ENCODE measurements around the gene AGBL1. TPM values are rescaled to one million over a fixed set of nuclear protein-coding genes. Genes with fewer than 3 reads are reported as not detected.

AGBL1 gene
- total RNA-seq, 2 donors from 2014 or later, result not detected

GRCh38 chr15:86764021-86764420 lies 684.4 kb downstream of the AGBL1 start:
- no peak overlapping the region for H3K27ac ChIP-seq
- no peak for TF ChIP-seq CTCF (IDR thresholded peaks at IDR 0.05)
- ATAC-seq (ENCODE audit: insufficient number of reproducible peaks, low FRiP score, low read depth), result no peak

GRCh38 chr15:86765281-86765680 lies 685.6 kb downstream of the AGBL1 start:
- no peaks in the 10 kb centered on the region for H3K36me3 ChIP-seq
- no peak for TF ChIP-seq CTCF (IDR thresholded peaks at IDR 0.05)
- no peaks in the 10 kb centered on the region for H3K27me3 ChIP-seq (replicated peaks; ENCODE audit: insufficient read depth)
- no peak overlapping the region for H3K4me3 ChIP-seq
- no peaks in the 10 kb centered on the region for H3K9me3 ChIP-seq
- ATAC-seq (ENCODE audit: insufficient number of reproducible peaks, low FRiP score, low read depth) (no peak), DNase-seq (ENCODE audit: low spot score) (no peak)
- H3K4me1 ChIP-seq (ENCODE audit: control insufficient read depth in 1 of 2, low read depth in 2 of 2), result no peaks in the 10 kb centered on the region
- no peak overlapping the region for H3K27ac ChIP-seq

More at GRCh38 chr15:86764021-86764420, 684.4 kb downstream of the AGBL1 start:
- Histone ChIP-seq H3K27me3 (replicated peaks; ENCODE audit: insufficient read depth) (no peaks in the 10 kb centered on the region), H3K4me1 (ENCODE audit: control insufficient read depth in 1 of 2, low read depth in 2 of 2) (no peaks in the 10 kb centered on the region), H3K4me3 (no peak overlapping the region), H3K36me3 (no peaks in the 10 kb centered on the region), H3K9me3 (no peaks in the 10 kb centered on the region)
- DNase-seq (ENCODE audit: low spot score), result no peak

GRCh38 chr15:86772369-86773059 lies 692.8 kb downstream of the AGBL1 start:
- H3K36me3 ChIP-seq, result no peaks in the 10 kb centered on the region
- DNase-seq (ENCODE audit: low spot score) (no peak), ATAC-seq (ENCODE audit: insufficient number of reproducible peaks, low FRiP score, low read depth) (no peak)
- no peaks in the 10 kb centered on the region for H3K9me3 ChIP-seq
- no peaks in the 10 kb centered on the region for H3K4me1 ChIP-seq (ENCODE audit: control insufficient read depth in 1 of 2, low read depth in 2 of 2)
- TF ChIP-seq CTCF (IDR thresholded peaks at IDR 0.05), result no peak
- H3K27ac ChIP-seq, result no peak overlapping the region
- H3K4me3 ChIP-seq, result no peak overlapping the region
- no peaks in the 10 kb centered on the region for H3K27me3 ChIP-seq (replicated peaks; ENCODE audit: insufficient read depth)

GRCh38 chr15:86773736-86774135 lies 694.1 kb downstream of the AGBL1 start:
- TF ChIP-seq CTCF (IDR thresholded peaks at IDR 0.05), result no peak
- Histone ChIP-seq H3K27ac (no peak overlapping the region), H3K4me3 (no peak overlapping the region), H3K27me3 (replicated peaks; ENCODE audit: insufficient read depth) (no peaks in the 10 kb centered on the region), H3K9me3 (no peaks in the 10 kb centered on the region), H3K36me3 (no peaks in the 10 kb centered on the region), H3K4me1 (ENCODE audit: control insufficient read depth in 1 of 2, low read depth in 2 of 2) (no peaks in the 10 kb centered on the region)
- no peak for ATAC-seq (ENCODE audit: insufficient number of reproducible peaks, low FRiP score, low read depth)
- no peak for DNase-seq (ENCODE audit: low spot score)

GRCh38 chr15:86776145-86776544 lies 696.5 kb downstream of the AGBL1 start:
- Histone ChIP-seq H3K27ac (no peak overlapping the region), H3K9me3 (no peaks in the 10 kb centered on the region), H3K27me3 (replicated peaks; ENCODE audit: insufficient read depth) (no peaks in the 10 kb centered on the region), H3K4me1 (ENCODE audit: control insufficient read depth in 1 of 2, low read depth in 2 of 2) (no peaks in the 10 kb centered on the region), H3K4me3 (no peak overlapping the region), H3K36me3 (no peaks in the 10 kb centered on the region)
- ATAC-seq (ENCODE audit: insufficient number of reproducible peaks, low FRiP score, low read depth), result no peak
- TF ChIP-seq CTCF (IDR thresholded peaks at IDR 0.05), result no peak
- DNase-seq (ENCODE audit: low spot score), result no peak

Measured in thoracic aorta (tissue), 2 donors.